Right atrium auricular region (tissue), 2 donors: ENCODE measurements around the gene CEMIP. TPM values are rescaled to one million over a fixed set of nuclear protein-coding genes. Genes with fewer than 3 reads are reported as not detected.

ENCODE experiments used
- DNase-seq: peaks from one replicate; pipeline ENCODE4 v3.0.0-alpha.2; 2019; ENCODE audit warnings: low spot score
- H3K27ac ChIP-seq, 2 donors: fragments of 200-600 bp; sonication (generic); 1 replicate in 1 of 2; 2 replicates in 1 of 2; pipeline ENCODE4 v1.5.1; 2016 to 2019
- H3K27me3 ChIP-seq, 2 donors: fragments of 200-600 bp; sonication (generic); one replicate each; pipeline versions ENCODE4 v1.5.1 to v1.6.0; 2017 to 2019
- H3K36me3 ChIP-seq: fragments of 200-600 bp; sonication (generic); one replicate; pipeline ENCODE4 v1.5.1; 2016
- H3K4me1 ChIP-seq, 2 donors: fragments of 200-600 bp; sonication (generic); one replicate each; pipeline versions ENCODE4 v1.5.1 to v1.6.0; 2017 to 2019
- H3K4me3 ChIP-seq, 2 donors: fragments of 200-600 bp; sonication (generic); 1 replicate in 1 of 2; 2 replicates in 1 of 2; pipeline ENCODE4 v1.5.1; 2017 to 2019; ENCODE audit warnings: mild to moderate bottlenecking in 1 of 2, moderate library complexity in 1 of 2
- H3K9me3 ChIP-seq, 2 donors: fragments of 200-600 bp; sonication (generic); one replicate each; pipeline ENCODE4 v1.5.1; 2019
- total RNA-seq, 2 donors: library from RNA; depleted of rRNA; stranded (reverse); fragments of >200 nt; gene quantifications; one replicate each; pipeline ENCODE4 v1.1.0, GENCODE V29; 2016
- TF ChIP-seq, protein P1 (sequence below), 2 donors: fragments of 200-600 bp; sonication (generic); IDR thresholded peaks; one replicate each; pipeline ENCODE4 v1.5.1; 2019; ENCODE audit warnings: antibody characterized with exemption in 2 of 2

Gene CEMIP
- total RNA-seq, 2 donors from 2014 or later: 0.22 to 2.9 TPM

DNA sequence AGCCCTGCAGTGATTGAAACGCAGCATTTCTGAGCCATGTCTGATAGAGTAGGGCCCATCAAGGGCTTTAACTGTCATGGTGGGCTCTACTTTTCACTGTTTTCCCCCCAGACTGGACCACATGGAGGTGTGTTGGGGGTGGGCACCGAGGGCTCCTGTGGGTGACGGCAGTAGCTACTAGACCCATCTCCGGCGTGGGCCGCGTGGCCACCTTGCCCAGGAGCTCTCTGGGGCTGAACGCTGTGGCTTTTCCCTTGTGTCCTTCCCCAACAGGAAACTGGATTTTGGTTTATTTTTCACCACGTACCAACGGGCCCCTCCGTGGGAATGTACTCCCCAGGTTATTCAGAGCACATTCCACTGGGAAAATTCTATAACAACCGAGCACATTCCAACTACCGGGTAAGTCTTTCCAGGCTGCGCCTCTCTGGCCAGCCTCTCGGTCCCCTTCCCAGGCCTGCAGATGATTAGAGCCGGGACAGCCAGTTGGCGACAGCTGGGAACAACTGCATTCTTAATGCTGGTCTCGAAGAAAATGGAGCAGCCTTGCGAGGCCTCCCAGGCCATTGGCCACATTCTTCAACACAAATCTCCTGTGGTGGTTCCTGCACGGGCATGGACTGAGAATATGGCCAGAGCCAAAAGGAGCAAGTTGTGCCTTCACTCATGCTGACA lies 142.7 kb downstream of the CEMIP start:
- Histone ChIP-seq H3K27me3 (no peaks in the 10 kb centered on the region), H3K9me3 (no peaks in the 10 kb centered on the region), H3K36me3 (no peaks in the 10 kb centered on the region), H3K4me3 (no peak overlapping the region), H3K4me1 (no peaks in the 10 kb centered on the region), H3K27ac (no peak overlapping the region)
- DNase-seq: no peak
- TF ChIP-seq, protein P1, sequence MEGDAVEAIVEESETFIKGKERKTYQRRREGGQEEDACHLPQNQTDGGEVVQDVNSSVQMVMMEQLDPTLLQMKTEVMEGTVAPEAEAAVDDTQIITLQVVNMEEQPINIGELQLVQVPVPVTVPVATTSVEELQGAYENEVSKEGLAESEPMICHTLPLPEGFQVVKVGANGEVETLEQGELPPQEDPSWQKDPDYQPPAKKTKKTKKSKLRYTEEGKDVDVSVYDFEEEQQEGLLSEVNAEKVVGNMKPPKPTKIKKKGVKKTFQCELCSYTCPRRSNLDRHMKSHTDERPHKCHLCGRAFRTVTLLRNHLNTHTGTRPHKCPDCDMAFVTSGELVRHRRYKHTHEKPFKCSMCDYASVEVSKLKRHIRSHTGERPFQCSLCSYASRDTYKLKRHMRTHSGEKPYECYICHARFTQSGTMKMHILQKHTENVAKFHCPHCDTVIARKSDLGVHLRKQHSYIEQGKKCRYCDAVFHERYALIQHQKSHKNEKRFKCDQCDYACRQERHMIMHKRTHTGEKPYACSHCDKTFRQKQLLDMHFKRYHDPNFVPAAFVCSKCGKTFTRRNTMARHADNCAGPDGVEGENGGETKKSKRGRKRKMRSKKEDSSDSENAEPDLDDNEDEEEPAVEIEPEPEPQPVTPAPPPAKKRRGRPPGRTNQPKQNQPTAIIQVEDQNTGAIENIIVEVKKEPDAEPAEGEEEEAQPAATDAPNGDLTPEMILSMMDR (IDR thresholded peaks at IDR 0.05): no peak

DNA sequence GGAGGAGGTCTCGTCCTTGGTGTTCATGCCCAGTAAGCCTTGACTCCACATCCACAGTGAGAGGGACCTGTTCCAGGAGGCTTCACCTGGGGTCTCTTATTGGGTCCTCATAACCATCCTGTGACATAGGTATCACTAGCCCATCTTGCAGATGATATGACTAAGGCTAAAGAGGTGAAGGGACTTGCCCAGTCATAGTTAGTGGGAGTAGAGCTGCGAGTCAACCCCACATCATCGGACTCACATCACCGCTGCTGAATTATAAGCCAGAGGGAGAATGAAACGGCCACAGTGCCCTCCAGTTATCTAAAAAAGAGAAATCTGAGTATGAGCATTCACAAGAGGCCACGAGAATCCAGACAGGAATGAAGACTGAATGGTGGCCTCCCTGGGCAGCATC lies 144.5 kb downstream of the CEMIP start:
- no peaks in the 10 kb centered on the region for H3K36me3 ChIP-seq
- TF ChIP-seq, protein P1 (IDR thresholded peaks at IDR 0.05): no peak
- H3K9me3 ChIP-seq: no peaks in the 10 kb centered on the region
- H3K4me1 ChIP-seq: no peaks in the 10 kb centered on the region
- DNase-seq: no peak
- no peaks in the 10 kb centered on the region for H3K27me3 ChIP-seq
- H3K27ac ChIP-seq: no peak overlapping the region
- H3K4me3 ChIP-seq: no peak overlapping the region

DNA sequence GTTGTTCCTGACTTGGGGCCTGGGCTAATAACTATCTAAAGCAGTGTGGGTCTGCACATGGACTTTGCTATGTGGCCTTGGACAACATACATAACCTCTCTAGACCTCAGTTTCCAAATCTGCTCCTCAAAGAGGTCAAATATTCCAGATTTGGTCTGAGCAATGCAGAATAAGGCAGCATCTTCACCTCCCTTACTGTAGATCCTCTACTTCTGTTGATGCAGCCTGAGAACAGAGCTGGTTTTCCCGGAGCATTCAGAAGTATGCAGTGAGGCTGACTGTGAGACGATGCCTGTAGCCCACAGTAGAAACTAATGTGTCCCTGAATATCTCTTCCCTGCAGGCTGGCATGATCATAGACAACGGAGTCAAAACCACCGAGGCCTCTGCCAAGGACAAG lies 145.1 kb downstream of the CEMIP start:
- Histone ChIP-seq H3K4me3 (no peak overlapping the region), H3K9me3 (no peaks in the 10 kb centered on the region), H3K27ac (no peak overlapping the region), H3K36me3 (no peaks in the 10 kb centered on the region), H3K4me1 (no peaks in the 10 kb centered on the region), H3K27me3 (no peaks in the 10 kb centered on the region)
- no peak for DNase-seq
- TF ChIP-seq, protein P1 (IDR thresholded peaks at IDR 0.05): no peak

DNA sequence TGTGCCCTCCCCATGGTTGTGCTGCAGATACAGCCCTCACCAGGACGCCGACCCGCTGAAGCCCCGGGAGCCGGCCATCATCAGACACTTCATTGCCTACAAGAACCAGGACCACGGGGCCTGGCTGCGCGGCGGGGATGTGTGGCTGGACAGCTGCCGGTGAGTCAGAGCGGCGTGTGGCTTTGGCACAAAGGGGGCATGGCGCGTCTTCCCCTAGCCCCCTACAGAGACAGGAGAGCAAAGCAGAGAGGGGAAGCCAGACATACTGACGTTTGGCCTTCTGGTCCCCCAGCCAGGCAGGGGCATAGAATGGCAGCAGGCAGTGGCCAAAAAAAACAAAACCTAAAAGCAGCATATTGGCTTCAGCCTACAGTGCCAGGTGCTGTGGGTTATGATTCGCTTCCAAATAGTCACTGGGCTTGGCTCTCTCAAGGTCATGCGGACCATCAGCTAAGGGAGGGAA lies 146.5 kb downstream of the CEMIP start:
- H3K4me3 ChIP-seq: no peak overlapping the region
- H3K9me3 ChIP-seq: no peaks in the 10 kb centered on the region
- no peak for DNase-seq
- H3K36me3 ChIP-seq: no peaks in the 10 kb centered on the region
- TF ChIP-seq, protein P1 (IDR thresholded peaks at IDR 0.05): no peak
- H3K4me1 ChIP-seq: no peaks in the 10 kb centered on the region
- H3K27me3 ChIP-seq: no peaks in the 10 kb centered on the region
- H3K27ac ChIP-seq: no peak overlapping the region

DNA sequence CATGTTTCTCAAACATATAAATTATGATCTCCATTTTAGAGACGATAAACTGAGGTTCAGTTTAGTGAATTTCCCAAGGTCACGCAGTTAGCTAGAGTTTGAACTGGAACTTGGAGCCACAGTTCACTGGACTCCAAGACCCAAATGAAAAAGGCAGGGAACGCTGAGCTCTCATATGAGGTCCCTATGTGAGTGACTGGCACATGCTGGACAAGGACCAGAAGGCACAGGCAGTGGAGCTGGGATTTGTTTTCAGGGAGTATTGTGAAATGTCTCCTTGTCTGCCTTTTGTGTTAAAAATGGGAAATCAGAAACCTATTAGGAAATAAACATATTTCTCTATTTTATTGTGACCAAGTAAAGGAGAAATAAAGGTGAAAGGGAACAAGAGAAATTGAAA lies 147.0 kb downstream of the CEMIP start:
- TF ChIP-seq, protein P1 (IDR thresholded peaks at IDR 0.05): no peak
- no peak overlapping the region for H3K27ac ChIP-seq

DNA sequence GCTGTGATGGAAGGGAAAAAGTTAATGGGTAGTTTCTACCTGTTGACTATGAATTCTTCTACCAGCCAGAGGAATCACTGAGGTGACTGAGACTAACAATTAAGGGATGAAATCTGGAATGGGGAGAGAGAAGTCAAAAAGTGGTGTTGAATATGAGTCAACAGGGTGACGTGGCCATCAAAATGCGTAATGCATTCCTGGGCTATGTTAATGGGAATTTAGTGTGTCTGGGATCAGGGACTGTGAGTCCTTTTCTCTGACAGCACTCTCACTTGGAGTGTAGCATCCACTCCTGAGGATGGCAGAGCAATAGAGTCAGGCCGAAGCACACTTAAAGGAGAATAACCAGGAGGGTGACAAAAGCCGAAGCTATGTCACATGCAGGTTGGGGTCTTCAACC lies 150.1 kb downstream of the CEMIP start:
- no peak for DNase-seq
- no peaks in the 10 kb centered on the region for H3K27me3 ChIP-seq
- no peaks in the 10 kb centered on the region for H3K9me3 ChIP-seq
- no peaks in the 10 kb centered on the region for H3K36me3 ChIP-seq
- H3K4me1 ChIP-seq: peaks cover 0 to 3% of the 10 kb centered on the region in 2 donors
- no peak overlapping the region for H3K4me3 ChIP-seq
- H3K27ac ChIP-seq: no peak overlapping the region
- TF ChIP-seq, protein P1 (IDR thresholded peaks at IDR 0.05): no peak

More for the DNA sequence above, 147.0 kb downstream of the CEMIP start:
- DNase-seq: no peak
- Histone ChIP-seq H3K27me3 (no peaks in the 10 kb centered on the region), H3K9me3 (no peaks in the 10 kb centered on the region), H3K4me3 (no peak overlapping the region), H3K4me1 (no peaks in the 10 kb centered on the region), H3K36me3 (no peaks in the 10 kb centered on the region)
